RWPE1 (cell line): ENCODE measurements around the gene HLF.

Experiments used
- CTCF ChIA-PET: fragments of 350-600 bp; sonication (Branson Sonifier 250); formaldehyde crosslinking; extraction: SDS; loops from one replicate; lab custom pipeline; 2021; lab: Yijun Ruan, JAX
- POLR2A ChIA-PET: fragments of 400-600 bp; formaldehyde crosslinking; extraction: SDS; loops from one replicate; lab custom pipeline; 2020; ENCODE audit warnings: antibody characterized with exemption; ENCODE audit not compliant: low non-redundant PET; lab: Yijun Ruan, JAX
- DNase-seq: peaks from one replicate; pipeline ENCODE4 v3.0.0; 2012; ENCODE audit warnings: low spot score
- H3K27ac ChIP-seq: fragments of 450-650 bp; 2 replicates; pipeline ENCODE4 v1.5.1; 2017
- TF ChIP-seq, protein P1 (sequence below): fragments of 450-650 bp; conservative IDR thresholded peaks from 2 replicates; pipeline ENCODE4 v1.5.1; 2017; ENCODE audit warnings: low read depth, mild to moderate bottlenecking

Gene HLF

DNA sequence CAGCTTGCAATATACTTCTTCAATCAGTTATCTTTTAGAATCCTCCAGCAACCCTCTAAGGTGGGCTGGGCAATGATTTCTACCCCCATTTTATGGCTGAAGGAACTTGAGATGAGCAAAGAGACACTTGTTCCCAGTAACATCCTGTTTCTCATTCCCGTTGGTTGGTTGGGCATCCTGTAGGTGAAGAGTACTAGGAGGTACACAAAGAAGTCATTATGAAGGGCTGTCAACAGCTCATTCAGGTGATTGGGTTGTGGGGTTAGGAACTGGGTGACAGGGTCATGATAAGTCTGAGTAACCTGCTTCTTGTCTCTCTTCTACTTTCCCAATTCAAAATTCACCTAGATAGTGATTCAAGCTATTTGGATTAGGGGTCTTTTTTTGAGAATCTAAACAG, 80.4 kb downstream of the HLF start:
- TF ChIP-seq, protein P1, sequence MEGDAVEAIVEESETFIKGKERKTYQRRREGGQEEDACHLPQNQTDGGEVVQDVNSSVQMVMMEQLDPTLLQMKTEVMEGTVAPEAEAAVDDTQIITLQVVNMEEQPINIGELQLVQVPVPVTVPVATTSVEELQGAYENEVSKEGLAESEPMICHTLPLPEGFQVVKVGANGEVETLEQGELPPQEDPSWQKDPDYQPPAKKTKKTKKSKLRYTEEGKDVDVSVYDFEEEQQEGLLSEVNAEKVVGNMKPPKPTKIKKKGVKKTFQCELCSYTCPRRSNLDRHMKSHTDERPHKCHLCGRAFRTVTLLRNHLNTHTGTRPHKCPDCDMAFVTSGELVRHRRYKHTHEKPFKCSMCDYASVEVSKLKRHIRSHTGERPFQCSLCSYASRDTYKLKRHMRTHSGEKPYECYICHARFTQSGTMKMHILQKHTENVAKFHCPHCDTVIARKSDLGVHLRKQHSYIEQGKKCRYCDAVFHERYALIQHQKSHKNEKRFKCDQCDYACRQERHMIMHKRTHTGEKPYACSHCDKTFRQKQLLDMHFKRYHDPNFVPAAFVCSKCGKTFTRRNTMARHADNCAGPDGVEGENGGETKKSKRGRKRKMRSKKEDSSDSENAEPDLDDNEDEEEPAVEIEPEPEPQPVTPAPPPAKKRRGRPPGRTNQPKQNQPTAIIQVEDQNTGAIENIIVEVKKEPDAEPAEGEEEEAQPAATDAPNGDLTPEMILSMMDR = no peak
- no peak for DNase-seq
- no peak overlapping the region for H3K27ac ChIP-seq
- CTCF ChIA-PET = no interaction called here
- POLR2A ChIA-PET = no interaction called here

DNA sequence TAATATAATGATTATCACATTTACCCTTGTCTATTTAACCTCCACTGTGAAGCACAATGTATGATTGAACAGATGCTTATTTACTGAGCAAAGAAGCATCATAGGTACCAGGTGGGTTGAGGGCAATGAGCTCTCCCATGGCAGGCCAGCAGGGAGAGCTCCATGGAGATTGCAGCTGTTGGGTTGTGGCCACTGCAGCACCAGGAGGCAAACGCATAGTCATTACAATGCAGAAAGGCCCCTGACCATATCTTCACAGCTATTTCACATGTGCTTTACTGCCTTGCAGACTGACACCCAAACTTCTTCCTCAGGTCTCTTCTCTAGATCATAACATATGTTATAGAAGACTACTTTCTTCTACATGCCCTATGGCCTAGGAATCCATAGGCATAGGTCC, 81.9 kb downstream of the HLF start:
- TF ChIP-seq, protein P1 = no peak
- POLR2A ChIA-PET = no interaction called here
- CTCF ChIA-PET = interaction anchor here (0.6 to 2.7 kb wide), 3 partner anchors 41 to 354 kb away, joined by 3 to 18 read pairs (median 5); no protein-coding TSS in a partner anchor
- DNase-seq = no peak
- H3K27ac ChIP-seq = no peak overlapping the region

DNA sequence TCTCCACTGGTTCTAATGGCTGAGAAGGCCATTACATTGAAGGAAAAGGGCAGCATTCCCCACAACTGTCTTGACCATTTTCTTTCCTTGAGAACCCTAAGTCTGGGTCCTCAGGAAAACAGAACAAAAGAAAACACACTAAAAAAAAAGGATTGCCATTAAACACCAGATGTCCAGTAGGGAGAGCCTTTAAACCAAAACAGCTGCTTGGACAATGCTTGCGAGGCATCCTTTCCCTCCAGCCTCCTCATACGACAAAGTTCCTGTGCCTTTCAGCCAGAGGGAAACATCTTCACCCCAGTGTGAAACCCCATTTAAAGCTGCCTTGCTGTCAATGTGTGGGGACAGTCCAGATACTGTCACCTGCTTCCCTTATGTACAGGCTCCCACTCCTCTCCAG, 82.6 kb downstream of the HLF start:
- CTCF ChIA-PET = interaction anchor here (0.7 to 2.7 kb wide), 5 partner anchors 41 to 355 kb away, joined by 3 to 18 read pairs (median 5); no protein-coding TSS in a partner anchor
- TF ChIP-seq, protein P1 = no peak
- no peak overlapping the region for H3K27ac ChIP-seq
- DNase-seq = no peak
- POLR2A ChIA-PET = no interaction called here

DNA sequence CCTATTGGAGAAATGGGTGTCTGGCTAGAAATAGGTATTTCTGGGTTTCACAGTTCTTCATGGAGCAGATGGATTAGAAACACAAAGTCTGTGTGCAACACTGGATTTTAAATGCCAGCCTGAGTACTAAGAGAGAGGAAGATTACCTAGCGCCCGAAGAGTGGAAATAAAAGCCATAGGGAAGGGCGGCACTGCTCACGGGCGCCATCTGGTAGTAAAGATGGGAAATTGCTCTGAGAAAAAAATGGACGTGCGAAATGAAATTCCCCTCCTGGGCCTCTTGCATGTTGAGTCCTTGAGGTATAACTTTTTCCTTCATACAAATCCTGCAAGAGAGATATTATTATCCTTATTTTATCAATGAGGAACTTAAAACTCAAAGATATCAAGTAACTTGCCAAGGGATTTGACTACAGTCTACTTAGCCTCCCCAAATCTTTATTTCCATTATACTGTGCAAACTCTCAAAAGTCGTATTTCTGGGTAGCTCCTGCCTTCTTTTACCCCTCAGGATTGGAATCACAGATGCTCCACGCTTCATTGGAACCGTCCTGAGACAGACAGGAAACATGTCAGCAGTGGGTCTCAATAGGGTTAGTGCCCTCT, 84.1 kb downstream of the HLF start:
- ChIA-PET CTCF (interaction anchor here (0.5 to 2.7 kb wide), 11 partner anchors 49 to 356 kb away, joined by 3 to 18 read pairs (median 4); no protein-coding TSS in a partner anchor), POLR2A (no interaction called here)
- no peak overlapping the region for H3K27ac ChIP-seq
- peak; percentile 44 for DNase-seq
- TF ChIP-seq, protein P1 = peak; percentile 96

DNA sequence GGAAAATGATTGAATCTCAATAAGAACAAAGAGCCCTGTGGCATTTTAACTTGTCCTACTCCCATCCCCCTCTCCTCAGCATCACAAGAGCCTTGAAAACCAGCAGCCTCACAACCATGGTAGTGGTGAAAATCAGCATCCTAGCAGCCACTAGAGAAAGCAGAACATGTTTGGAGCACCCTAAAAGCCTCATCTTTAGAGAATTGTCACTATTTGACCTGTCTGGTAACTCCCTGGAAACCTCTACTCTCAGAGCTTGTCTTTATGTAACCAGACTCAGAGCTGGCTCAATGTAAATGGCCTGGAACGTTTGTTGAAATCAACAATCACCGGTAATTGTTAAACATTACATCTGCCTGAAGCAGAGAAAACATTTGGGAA, 86.1 kb downstream of the HLF start:
- CTCF ChIA-PET = no interaction called here
- no peak overlapping the region for H3K27ac ChIP-seq
- DNase-seq = no peak
- TF ChIP-seq, protein P1 = no peak
- POLR2A ChIA-PET = no interaction called here

DNA sequence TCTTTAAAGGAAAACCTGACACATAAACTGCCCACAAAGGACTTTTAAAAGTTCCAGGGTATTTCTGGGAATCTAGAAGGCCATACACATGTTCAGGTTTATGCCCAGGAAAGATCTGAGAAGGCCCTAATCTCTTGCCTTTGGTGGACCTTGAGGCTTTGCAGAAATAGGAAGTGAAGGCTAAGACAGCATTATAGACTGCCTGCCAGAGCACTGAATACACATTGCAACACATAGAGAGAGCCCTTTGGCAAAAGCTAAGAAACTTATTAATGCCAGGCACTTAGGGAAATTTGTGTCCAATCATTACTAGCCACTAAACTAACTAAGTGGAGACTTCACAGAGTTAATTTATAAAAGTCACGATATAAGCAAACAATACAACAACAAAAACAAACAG, 86.5 kb downstream of the HLF start:
- POLR2A ChIA-PET = no interaction called here
- H3K27ac ChIP-seq = no peak overlapping the region
- CTCF ChIA-PET = interaction anchor here (0.6 to 1.1 kb wide), 2 partner anchors 10 to 163 kb away, joined by 3 read pairs; no protein-coding TSS in a partner anchor
- no peak for DNase-seq
- TF ChIP-seq, protein P1 = no peak
